GM19328 (cell line): Measurements from ENCODE around the gene CHTF18.
"Not testable (repeated sequence)": the region's sequence is repeated elsewhere in the genome, so short reads cannot be mapped to it uniquely, and the experiment has no call there.

ENCODE experiments used
- ATAC-seq: cut with Tn5 transposase; IDR thresholded peaks from one replicate; pipeline ENCODE4 v1.9.1; 2021; ENCODE audit warnings: mild to moderate bottlenecking, moderate library complexity; ENCODE audit not compliant: unreplicated experiment

The CHTF18 gene

DNA sequence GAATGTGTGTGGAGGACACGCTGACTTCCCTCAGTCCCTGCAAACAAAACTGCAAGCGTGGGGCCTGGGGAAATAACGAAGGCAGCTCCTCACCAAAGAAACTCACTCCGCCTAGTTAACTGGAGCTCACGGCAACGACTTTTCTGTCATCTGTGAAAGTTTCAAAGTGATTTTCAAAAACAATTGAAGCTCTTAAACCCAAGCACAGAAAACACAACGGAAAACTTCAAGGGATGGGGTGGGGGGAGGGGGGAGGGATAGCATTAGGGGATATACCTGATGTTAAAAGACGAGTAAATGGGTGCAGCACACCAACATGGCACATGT, 15.3 kb downstream of the CHTF18 start:
- ATAC-seq = no peak

DNA sequence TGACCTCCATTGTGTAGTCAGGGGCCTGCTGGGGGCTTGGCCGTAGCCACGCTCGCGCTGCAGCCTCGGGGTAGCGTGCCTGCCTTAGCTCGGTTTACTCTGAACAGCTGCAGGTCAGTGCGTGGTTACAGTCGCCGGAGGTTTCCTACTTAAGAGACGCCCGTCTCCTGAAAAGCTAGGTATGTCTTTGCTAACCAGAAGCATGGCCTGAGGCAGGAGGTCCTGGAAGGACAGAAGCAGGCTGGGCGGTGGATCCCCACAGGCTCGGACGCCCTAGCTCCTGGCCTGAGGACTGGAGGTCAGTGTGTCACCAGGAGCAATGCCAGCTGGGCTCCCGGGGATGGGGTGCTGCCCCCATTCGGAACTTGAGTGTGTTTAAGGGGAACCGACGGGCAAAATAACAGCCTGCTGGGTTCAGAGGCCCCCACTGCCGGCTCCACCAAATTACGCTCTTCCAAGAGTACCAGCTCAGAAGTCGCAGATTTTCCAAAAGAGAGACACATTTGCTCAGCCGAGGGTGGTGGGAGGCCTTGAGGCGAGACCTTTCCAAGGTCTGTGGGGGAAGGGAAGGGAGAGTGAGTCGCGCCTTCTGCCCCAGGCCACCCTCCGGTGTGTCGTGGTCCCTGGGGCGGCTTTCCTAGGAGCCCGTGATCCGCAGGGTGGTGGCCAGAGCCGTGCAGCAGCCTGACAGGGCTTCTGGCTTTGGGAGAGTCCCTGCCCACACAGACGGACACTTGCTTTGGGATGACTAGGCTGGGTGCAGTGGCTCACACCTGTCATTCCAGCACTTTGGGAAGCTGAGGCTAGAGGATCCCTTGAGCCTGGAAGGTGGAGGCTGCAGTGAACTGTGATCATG, 16.0 kb downstream of the CHTF18 start:
- ATAC-seq = no peak

DNA sequence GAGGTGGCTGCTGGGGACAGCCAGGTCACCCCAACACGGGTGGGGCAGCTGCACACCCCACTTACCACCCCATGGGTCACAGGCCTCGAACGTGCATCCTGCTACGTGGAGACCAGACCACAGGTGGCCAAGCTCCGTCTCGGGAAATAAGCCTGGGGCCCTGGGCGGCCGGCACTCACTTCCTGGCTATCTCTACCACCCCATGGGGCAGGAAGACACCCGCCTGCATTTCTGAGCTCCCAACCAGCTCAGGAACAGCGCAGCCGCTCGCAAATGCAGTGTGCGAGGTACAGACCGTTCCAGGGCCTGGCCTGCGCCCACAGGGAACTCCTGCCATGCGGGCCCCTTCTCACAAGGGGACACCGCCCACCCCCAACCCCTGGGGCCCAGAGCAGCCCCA, 17.1 kb downstream of the CHTF18 start:
- no peak for ATAC-seq

DNA sequence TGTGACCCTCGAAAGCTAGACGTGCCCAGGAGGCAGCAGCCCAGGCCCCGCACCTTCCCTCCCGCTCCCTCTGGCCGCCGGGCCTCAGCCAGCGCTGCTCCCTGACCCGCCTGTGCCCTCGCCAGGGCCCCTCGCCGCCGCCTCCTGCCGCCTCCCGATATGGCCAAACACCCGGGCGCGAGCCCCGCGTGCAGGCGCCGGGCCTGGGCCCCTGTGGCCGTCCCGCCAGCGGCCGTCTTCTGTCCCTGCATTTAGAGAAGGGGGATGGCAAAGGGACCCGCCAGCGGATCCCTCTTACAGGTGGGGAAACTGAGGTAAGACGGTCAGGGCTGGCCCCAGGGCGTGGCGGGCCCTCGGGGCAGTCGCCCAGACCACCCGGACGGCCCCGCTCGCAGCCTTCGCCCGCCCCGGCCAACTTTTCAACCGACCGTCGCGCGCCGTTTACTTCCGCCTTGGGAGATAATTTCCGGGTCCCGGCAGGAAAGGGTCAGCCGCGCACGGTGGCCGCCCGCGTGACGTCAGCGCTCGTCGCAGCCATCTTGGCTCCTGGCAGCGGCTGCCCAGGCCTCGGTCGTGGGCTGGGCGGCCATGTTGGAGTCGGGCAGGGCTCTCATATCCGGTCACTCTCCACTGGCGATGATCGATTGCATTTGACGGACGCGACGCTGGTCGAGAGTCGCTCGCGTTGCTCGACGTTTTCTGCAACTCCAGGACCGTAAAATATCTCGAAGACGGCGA, 19.1 kb downstream of the CHTF18 start:
- peak; percentile 89 for ATAC-seq

DNA sequence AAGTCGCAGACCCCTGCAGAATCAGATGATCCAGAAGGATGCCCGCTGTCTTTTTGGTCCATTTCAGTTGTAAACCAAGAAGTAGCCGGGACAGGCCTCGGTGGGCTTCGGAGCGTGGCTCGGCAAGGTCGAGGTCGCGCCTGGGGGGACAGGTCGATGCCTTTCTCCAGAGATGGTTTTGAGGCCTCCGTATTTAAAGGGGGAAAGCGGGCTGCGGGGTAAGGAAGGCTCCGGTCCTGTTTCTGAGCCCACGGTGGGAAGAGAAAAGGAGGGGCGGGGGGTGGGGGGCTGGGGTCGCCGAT, 19.6 kb downstream of the CHTF18 start:
- no peak for ATAC-seq

DNA sequence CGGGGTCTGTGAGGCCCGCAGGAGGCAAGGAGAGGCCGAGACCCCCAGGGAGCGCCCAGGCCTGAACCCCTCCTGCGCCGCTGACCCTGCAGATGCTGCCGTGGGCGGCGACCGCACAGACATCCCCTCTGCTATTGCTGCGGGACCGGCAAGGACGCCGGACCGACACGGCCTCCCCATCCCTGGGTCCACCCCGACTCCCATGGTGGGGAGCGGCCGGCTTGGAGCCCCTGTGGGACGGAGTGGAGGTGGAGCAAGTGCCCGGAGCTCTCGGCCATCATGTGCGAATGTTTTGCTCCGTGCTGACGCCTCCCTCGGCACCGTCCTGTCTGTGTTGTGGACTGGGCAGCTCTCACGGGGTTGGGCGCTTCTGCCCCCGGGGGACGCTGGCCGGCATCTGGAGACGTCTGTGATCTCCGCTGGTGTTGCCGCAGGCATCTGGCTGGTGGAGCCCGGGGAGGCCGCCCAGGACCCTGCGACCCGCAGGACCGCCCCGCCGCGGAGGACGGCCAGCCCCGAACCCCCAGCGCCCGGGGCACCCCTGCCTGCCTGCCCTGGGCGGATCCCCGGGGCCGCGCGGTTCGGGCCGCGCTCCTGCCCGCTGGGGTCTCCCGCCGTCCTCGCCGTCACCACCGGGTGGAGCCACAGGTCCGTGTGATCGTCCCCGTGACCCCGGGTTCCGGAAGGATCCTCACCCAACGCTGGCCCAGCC, 24.9 kb downstream of the CHTF18 start:
- no peak for ATAC-seq

DNA sequence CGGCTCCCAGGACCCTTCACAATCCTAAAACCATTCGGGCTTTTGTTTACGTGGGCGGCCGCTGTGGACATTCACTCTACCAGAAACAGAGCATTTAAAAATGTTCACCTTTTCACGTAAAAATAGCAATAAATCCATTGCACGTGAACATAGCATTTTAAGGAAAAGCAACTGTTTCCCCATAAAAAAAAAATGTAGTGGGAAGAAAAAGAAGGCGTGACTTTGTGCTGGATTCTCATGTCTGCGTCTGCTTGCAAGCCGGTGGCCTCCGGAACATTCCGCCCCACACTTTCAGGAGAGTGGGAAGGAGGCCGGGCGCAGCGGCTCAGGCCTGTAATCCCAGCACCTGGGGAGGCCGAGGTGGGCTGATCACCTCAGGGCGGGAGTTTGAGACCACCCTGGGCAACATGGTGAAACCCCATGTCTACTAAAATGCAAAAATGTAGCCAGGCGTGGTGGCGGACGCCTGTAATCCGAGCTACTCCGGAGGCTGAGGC, 25.5 kb downstream of the CHTF18 start:
- no peak for ATAC-seq

DNA sequence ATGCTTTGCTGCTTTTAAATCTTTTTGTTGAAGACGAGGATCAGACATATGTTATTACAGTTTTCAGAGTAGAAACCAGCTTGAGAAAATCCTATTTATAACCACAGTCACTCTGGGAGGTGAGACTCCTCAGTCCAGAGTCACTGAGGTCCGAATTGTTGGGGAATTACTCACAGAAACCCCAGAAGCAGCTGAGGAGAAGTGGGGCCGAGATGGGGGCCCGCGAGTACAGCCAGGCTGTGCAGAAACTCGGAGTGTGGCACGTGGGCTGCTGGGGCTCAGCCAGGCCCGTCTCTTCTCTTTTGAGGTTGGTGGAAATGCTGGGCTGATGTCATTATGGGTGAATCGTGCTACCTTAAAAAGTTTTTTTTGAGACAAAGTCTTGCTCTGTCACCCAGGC, 26.6 kb downstream of the CHTF18 start:
- ATAC-seq = no peak

DNA sequence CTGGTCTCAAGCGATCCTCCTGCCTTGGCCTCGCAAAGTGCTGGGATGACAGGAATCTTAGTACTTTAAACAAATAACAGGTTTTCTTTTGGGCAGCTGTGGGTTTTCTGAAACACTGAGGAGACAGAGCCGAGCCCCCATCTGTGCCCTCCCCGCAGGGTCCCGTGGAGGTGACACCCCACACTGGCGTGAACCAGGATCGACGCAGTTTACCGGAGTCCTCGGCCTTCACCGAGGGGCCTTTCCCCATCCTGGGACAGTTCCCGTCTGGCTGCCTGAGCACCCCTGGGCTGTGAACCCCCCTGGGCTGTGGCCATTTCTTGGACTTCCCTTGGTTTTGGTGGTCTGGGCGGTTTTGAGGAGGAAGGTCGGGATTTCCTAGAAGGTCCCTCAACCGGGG, 27.4 kb downstream of the CHTF18 start:
- ATAC-seq = no peak

DNA sequence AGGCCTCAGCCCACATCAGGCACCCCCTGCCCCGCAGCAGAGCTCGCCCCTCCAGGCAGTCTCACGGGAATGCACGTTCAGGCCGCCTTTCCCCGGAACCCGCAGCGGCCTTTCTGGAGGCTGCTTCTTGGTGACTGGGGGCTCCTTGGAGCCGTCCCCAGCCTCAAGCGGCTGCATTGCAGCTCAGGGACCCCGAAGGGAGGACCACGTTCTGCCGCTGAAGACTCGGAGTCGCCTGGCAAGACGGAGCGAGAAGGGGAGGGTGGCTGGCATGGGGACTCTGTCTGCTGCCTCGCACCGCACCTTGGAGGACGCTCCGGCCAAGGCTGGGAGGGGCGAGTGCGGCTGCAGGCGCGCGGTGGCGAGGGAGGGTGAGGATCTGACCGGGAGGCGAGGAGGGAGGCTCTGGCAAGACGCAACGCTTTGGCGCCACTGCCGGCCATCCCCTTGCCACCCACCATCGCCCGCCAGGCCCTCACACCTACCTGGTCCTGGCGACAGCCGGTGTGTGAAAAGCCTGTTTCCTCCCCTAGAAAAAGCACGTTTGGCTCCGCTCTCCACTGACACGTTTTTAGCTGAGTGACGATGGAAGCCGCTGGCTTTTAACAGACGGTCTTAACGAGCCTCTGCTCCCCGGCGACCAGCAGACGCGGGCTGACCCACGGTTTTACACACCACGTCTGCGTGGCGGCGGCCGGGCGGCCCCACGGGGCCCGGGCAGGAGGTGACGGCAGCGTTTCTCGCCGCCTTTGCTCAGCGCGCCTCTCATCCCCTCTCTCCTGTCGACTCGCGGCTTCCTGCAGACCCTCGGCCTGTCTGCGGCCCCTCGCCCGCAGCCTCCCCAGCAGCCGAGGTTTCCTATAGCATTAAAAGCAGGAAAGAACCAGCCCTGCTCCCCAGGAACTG, 28.8 kb downstream of the CHTF18 start:
- no peak for ATAC-seq

DNA sequence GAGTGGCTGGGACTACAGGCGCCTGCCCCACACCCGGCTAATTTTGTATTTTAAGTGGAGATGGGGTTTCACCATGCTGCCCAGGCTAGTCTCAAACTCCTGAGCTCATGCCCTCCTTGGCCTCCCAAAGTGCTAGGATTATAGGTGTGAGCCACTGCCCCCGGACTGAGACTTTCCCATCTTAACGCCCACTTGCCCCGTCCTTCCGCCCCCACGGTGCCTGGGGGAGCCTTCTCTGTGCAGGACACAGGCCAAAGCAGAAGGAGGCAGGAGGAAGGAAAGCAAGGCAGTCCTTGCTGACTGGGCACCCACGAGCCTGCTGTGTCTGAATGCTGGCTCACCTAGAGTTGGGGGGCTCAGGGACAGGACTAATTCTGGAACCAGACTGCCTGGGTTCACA, 29.7 kb downstream of the CHTF18 start:
- no peak for ATAC-seq

DNA sequence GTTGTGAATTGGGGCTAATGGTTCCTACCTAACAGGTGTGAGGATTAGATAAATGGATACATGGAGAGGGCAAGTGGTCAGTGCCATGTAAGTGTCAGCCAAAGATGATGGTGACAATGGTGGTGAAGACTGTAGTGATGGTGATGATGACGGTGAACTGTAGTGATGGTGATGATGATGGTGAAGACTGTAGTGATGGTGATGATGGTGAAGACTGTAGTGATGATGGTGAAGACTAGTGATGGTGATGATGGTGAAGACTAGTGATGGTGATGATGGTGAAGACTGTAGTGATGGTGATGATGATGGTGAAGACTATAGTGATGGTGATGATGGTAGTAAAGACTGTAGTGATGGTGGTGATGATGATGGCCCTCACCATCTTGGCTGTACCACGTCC, 30.2 kb downstream of the CHTF18 start:
- no peak for ATAC-seq

DNA sequence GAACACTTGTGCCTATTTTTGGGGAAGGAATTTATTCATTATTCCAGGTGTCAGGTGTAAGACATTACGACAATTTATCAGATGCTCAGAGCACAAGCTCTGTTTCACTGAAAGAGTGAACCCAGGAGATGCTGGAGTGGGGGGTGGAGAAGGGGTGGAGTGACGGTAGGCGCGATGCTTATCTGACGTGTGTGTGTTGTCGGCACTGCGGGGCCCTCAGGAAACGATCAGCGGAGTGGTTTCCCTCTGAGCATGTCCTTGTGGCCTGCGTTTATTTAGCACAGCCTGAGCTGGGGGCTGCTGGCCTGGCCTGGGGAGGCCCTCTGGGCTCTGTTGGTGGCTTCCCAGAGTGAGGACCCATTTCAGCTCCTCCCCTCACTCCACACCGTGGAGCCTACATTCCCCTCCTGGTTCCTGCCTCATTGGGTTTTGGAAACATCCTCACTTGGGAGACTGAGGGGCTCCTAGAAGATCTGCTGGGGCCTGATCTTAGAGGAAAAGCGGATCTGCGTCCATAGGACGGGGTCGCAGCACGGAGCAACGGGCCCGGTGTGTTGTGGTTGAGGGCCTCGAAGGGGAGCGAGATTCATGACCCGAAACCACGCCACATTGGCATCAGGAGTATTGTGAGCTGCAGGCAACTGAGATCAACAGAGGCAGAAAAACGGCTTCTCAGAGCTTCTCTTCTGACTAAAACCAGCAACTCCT, 31.1 kb downstream of the CHTF18 start:
- ATAC-seq = no peak

DNA sequence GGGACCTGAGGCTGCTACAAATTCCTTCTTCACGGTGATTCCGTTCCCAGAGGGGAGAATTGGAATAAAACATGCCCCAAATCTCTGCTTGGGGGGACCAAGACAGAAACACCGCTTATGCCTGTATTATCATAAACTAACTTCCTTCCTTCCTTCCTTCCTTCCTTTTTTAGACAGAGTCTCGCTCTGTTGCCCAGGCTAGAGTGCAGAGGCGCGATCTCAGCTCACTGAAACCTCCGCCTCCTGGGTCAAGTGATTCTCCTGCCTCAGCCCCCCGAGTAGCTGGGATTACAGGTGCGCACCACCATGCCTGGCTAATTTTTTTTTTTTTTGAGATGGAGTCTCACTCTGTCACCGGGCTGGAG, 31.6 kb downstream of the CHTF18 start:
- ATAC-seq = not testable (repeated sequence)

DNA sequence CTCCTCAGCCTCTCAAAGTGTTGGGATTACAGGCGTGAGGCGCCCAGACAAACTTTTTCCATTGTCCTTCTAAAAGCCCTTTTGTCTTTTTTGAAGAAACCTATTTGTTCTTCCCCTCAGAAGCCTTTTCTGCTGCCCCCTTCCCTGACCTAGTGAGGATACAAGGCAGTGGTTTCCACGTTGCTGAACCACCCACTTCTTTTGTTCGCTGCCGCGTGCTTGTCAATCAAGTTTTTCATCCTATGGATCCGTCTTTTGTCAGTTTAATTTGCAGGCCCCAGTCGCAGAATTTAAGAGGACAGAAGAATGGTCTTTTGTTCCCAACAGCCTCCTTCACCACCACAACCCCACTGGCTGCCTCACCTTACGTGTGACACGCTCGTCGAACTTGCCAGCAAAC, 32.3 kb downstream of the CHTF18 start:
- ATAC-seq = no peak

DNA sequence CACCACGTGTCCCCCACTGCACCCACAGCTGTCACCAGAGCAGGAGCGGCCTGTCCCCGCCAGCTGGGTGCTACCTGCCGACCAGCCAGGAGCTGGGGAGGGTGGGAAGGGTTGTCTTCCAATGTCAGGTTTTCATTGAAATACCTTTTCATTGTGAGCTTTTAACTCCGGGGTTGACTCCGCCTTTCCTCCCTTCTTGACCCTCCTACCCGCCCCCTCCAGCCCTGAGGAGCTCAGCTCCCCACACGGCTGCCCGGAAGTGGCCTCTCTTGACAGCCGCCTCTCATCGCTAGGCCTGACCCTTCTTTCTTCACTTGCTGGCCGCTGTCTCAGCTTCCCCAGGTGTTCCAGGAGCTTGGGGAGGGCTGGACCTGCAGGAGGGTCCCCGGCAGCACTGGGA, 33.3 kb downstream of the CHTF18 start:
- no peak for ATAC-seq

DNA sequence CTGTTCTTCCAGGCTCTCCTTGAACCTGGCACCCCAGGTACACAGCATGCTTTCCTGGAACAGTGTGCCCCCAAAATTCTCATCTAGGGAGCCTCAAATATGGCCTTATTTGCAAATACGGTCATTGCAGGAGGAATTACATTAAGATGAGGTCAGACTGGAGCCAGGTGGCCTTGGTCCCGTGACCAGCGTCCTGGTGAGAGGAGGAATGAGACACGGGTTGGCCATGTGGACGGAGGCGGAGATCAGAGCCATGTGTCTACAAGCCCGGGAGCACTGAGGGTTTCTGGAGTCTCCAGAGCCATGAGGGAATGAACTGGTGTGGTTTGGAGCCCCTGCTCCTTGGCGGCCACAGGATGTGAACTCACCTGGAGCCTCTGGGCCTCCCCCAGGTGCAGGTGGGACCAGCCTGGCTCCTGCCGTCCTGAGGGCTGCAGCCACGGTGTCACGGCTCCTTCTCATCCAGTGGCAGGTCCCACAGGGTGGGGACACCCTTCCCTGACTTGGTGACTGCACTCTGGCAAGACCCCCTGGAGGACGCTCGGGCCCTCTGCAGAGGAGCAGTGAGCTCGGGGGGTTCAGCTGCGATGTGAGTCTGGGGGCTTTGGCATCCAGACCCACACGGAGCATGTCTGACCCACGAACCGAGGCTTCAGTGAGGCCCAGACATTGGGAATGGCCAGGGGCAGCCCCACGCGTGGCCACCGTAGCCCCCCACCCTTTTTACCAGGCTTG, 33.9 kb downstream of the CHTF18 start:
- ATAC-seq = no peak

DNA sequence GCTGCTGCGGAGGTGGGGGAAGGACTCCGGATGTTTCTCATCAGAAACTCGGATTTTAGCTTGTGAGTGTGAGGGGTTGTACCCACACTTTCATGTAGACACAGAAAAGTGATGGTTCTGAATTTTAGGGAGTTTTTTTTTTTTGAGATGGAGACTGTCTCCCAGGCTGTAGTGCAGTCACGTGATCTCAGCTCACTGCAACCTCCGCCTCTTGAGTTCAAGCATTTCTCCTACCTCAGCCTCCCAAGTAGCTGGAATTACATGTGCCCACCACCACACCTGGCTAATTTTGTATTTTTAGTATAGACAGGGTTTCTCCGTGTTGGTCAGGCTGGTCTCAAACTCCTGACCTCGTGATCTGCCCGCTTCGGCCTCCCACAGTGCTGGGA, 34.5 kb downstream of the CHTF18 start:
- ATAC-seq = no peak

DNA sequence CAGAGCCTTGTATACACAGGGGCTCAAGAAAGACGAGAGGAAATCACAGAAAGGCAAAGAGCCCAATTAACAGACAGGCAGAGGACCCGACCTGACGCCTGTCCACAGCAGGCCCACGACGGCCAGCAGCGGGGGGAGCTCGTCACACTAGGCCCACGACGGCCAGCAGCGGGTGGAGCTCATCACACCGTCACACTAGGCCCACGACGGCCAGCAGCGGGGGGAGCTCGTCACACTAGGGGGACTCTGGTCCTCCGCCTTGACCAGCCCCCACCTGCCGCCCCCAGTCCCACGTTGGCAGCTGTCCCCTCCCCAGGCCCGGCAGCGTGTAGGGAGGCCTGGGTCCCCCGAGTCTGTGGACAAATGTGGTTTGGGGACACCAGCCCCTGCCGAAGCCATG, 35.8 kb downstream of the CHTF18 start:
- ATAC-seq = no peak

DNA sequence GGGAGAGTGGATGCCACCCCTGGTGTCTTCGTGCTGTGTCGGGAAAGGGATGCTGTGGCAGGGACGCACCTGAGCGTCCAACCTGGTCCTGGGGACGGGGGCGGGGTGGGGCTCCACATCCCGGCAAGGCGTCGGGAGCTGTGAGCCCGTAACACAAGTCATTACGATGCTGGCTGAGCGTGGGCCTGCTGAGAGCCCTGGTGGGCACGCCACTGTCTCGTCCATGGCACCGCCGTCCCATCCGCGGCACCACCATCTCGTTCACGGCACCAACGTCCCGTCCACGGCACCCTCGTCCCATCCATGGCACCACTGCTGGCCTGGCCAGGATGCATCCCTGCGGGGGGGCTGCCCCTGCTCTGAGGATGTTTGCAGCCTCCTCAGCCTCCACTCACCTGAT, 36.2 kb downstream of the CHTF18 start:
- no peak for ATAC-seq
